ENCODE data around the gene PALLD.

The PALLD gene

DNA sequence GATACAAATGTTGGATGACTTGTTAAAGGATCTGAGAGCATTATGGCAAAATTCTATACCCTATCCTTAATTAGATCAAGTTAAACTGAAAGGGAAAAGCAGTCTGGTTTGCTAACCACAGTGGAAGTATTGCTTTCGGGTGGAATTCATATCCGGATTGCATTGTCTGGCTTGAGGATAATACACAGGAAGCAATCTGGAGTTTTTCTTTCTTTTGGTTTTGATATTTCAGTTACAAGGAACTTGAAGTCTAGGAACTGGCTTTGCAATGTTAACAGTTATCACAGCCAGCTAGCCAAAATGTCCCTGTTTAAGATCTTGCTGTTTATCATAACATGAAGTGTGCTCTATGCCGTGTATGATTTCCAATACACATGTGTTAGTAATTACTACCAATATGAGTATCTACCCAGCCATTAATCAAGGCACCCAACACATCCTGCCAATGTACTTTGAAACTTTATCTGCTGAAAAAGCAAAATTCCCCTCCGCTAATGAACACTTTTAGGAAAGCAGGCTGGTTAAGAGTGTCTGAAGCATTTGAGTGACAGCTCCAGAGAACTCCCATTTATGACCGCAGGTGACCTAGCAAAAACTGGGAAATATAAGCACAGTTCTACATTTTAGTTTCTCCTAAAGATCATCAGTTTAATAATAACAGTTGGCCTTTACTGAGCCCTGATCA, 146.4 kb downstream of the PALLD start:
- FAIRE-seq = no peak

DNA sequence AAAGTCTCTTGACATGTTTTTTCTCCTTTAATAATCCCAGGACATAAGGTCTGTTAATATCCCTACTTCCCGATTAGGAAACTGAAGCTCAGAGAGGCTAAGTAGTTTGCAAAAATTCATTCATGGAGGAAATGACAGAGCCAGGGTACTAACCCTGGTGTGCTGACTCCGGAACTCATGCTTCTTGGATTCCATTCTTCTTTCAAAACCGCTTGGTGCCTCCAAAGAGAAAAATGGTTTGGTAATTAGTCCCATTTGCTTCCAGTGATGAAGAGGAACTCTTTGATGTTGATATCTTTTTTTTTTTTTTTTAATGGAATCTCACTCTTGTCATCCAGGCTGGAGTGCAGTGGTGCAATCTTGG, 146.9 kb downstream of the PALLD start:
- FAIRE-seq = no peak
- DNase-seq (ENCODE audit: low spot score) = no peak

More for the DNA sequence above, 146.4 kb downstream of the PALLD start:
- no peak for DNase-seq (ENCODE audit: low spot score)

DNA sequence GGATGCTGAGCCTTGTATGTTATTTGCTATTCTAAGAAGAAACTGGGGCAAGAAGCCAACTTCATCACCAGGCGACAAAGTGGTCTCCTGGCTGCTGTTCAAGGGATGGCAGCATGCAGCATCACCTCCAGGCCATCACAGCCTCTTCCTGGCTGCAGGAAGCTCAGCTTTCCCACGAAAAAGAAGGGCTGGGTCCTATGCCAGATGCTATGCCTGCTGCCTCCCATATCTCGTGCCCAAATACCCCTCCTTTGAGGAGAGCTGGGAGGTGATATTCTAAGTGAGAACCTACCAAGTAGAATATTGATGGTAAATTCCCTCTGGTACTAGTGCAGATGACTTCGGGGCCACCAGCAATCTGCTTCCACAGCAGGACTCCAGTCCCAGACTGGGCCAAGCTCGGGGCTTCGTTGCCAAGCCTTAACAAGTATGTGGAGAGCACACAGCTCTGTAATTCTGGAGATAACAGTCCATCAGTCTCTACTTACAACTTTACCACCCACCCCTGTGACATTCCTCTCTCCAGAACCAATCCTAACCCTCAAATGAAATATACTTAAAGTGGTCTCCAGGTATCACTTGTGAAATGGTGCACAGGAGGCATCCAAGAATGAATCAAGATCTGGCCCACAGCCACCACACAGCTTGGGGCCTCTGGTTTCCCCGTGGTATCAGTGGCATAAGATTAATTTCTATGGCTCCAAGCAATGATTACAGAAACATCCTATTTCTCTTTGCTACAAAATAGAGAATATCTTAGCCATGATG, 149.3 kb downstream of the PALLD start:
- DNase-seq (ENCODE audit: low spot score) = no peak
- FAIRE-seq = no peak

DNA sequence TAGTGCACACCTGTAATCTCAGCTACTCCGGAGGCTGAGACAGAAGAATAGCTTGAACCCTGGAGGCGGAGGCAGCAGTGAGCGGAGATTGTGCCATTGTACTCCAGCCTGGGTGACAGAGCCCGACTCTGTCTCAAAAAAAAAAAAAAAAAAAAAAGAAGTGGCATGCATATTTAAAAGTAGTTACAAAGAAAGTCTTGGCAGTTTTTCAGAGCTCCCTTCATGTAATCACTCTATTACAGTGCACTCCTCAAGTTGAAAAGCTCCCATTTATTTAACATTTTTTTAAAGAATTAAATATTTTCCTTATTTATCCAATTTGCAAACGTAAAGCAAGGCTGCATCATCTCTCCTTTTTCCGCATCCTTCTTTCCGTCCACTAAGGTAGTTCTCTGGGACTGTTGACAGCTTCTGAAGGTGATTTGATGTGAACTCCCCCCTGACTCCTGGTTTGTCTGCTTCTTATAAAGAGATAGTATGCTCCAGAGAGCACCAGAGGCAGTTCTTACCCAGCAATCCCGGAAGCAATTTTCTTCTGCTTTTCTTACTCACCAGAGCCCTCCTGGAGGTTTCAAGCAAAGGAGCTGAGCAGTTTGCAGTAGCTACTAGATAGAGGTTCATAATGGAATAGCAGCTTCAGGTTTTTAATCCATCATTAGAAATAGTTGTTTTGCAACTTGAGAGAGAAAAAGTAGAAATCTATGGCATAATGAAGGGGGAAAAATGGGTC, 151.0 kb downstream of the PALLD start:
- DNase-seq (ENCODE audit: low spot score) = no peak
- FAIRE-seq = no peak

DNA sequence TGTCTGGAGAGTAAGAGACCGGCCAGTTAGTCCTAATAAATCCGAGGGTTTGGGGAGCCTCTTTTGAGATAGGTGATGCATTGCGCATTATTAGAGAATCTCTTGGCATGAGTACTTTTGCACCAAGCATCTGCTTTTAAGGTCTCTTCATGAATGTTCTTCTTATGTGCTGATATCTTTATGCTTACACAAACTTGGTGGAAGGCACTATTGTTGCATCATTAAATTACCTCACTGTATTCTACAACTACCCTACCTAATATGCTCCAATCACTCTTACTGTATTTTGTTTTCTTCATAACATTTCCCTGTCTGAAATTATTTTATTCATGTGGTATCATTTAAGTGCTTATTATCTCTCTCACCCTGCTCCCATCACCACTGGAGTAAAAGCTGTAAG, 151.6 kb downstream of the PALLD start:
- FAIRE-seq (no peak), DNase-seq (ENCODE audit: low spot score) (no peak)

DNA sequence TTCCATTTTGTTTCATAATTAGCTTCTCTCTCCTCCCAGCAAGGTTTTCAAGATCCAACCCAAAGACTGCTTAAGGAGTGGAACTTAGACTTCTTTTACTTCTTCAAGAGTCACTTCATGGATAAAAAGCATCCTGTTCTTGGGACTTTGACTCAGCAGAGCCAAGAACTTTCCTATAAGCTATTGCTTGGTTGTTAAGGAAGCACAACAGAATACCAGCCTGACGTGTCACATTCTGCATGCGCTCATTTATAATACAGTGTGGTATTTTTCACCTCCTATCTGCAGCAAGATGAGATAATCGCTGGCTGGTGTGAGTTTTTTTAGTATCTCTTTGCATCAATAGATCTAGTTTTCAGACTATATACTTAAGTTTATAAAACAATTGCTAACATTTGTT, 152.1 kb downstream of the PALLD start:
- DNase-seq (ENCODE audit: low spot score) (no peak), FAIRE-seq (no peak)

DNA sequence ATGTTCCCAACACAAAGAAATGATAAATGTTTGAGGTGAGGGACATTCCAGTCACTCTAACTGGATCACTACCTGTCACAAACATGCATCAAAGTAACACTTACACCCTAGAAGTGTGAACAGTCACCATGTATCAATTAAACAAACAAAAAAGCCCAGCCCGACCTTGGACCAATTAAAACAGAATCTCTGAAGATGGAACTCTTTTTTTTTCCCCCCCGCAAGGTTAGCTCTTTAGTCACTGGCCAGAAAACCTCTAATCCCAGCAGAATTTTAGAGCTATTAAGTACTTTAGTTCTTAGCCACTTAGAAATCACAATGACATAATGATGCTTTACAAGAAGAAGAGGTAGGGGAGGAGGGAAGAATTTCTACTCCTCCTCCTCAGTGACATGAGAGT, 154.5 kb downstream of the PALLD start:
- FAIRE-seq (no peak), DNase-seq (ENCODE audit: low spot score) (no peak)

DNA sequence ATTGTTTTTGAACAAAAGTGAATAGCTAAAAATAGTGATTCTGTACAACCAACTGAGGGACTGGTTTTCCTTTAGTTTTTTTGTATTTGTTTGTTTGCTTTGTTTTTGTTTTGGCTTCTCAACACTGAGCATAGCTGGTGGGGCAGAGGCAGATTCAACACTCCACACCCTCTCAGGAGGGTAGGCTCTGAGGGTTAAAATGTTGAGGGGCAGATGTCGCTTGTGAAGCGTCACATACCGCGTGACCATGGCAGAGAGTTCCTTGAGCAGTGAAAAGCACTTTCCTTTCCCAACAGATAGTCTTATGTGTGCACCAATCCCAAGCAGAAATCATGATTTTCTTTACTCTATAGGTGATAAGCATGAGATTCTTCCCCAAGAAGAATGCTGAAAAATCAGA, 155.0 kb downstream of the PALLD start:
- FAIRE-seq (no peak), DNase-seq (ENCODE audit: low spot score) (no peak)

DNA sequence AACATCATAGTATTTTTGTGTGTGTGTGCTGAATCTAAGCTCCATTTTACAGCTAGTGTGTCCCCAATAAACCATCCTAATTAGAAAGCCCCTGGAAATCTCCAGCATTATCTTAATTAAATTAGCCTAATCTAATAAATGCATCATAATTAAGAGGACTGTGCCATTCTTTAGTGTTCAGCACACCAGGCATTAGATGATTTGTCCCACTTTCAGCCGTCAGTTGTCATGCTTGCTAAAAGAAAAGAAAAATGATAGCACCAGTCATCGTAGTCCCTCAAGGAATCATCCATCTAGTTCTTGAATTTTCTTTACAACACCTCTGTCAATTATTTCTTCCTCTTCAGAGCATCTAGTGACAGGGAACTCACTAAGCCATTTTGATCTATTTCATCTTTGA, 155.9 kb downstream of the PALLD start:
- DNase-seq (ENCODE audit: low spot score) = no peak
- no peak for FAIRE-seq

DNA sequence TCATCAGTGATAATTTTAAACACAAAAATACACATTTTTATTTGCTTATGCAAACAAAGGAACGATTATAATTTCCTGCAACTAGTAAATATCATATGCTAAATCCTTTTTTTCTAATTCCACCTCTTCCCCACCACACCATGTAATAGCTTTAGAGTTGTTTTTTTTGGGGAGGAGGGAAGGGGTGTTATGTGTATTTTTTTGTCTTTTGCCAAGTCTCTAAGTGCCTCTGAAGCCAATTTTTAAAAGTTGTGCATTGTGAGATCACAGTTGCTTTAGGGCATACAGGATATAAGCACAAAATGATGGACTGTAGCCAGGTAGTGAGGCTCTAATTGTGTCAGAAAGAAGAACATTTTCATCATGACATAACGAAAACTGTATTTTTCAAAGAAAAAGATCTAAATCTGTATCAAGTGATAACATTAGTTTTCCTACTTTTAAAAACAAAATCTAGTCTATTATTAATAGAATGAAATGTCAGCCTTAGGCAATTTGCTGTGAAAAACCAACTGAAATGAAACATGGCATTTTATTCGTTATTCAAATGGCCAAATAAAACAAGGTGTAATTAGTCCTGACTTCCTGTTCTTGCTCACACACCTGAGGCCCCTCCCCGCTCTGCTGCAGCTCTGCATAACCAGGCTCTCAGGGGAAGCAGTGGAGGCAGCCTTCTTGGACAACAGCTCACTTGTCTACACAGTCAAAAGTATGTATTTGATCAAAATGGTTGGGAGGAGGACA, 157.4 kb downstream of the PALLD start:
- DNase-seq (ENCODE audit: low spot score) (no peak), FAIRE-seq (no peak)

DNA sequence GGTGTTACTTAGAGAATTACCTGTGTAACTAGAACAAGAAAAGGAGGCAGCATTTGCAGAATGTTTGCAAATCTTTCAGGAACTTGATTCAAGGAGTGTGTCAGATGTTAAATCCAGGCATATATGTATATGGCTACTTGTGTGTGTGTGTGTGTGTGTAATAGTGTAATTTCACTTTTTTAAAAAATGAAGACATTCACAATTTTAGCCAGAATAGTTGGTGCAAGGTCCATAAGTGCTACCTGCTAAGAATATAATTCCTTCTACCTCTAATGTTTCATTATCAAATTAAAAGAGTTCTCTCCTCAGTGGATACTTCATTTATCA, 158.0 kb downstream of the PALLD start:
- DNase-seq (ENCODE audit: low spot score) = no peak
- FAIRE-seq = no peak

DNA sequence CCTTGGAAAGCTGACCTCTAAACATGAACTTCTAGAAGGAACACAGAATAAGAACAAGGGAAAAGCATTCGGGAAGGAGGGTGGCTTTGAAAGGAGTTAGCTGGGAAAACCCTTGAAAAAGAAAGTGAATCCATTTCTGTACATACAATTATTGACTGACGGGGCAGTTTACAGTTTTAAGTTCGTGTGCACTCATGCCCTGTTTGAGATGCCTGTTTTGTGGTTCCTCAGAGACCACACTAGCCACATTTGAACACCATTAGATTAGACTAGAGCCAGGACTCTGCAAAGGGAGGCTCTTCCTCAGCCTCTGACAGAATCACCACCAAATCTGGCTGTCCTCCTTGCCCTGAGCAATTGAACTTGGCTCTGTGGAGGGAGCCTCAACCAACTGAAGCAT, 158.3 kb downstream of the PALLD start:
- no peak for DNase-seq (ENCODE audit: low spot score)
- no peak for FAIRE-seq

DNA sequence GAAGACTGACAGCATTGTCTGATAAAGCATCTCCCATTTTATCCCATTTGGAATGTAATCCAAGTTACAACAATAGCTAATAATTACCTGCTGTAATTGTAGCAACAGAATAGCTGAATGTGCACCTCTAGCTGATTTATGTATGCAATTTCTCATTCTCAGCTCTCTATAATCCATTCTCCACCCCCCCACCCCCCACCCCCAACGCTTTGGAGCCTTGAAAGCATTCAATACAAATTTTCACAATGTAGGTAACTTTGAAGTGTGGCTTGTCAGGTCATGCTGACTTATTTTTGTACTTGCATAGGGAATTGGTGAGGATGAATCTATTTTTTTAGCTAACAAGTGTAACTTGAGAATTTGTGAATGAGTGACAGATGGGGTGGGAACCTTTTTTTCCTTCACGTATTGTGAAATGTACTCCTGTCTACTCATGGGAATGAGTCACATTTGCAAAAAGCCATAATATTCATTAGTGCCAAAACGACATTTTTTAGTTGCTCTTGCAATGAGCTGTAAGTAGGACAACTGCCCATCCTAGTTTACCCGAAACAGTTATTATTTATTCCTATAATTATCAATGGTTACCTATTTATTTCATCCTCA, 159.3 kb downstream of the PALLD start:
- FAIRE-seq = no peak
- no peak for DNase-seq (ENCODE audit: low spot score)

DNA sequence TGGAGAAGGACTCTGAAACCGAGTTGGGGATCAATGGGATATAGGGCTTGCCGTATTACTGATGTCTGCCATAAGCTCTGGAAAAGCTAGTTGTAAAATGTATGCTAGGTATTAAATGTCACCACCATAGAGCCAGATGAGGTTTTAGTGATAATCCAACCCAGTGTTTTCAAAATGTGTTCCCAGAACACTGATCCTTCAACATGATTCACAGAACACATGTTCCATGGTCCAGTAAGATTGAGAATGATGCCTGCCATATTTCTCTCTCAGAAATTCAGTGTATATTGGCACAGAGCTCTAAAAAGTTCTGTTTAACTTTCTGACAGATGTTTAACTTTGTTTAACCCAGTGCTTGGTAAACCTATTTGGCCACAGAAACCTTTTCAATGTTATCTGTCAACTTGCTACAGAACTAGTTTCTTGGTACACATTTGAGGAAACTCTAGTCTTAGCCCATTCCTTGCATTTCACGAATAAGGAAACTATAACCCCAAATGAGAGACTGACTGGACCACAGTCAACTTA, 160.2 kb downstream of the PALLD start:
- DNase-seq (ENCODE audit: low spot score) (no peak), FAIRE-seq (no peak)

DNA sequence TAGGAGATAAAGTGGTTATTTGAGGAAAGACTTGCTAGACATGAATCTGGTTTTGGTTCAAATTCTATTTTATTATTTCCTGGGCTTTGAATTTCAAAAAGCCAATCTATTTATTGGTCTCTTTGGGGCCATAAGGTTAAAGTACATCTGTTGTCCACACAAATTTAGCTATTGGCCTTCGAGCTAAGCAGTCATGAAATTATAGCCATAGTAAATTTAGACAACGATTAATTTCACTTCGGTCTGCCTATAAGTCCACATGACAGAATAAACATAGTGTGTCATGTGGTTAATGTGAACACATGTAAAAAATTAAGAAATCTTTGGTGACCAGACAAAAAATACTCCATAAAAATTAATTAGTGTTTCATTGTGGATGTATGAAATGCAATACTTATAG, 161.9 kb downstream of the PALLD start:
- FAIRE-seq (no peak), DNase-seq (ENCODE audit: low spot score) (no peak)

DNA sequence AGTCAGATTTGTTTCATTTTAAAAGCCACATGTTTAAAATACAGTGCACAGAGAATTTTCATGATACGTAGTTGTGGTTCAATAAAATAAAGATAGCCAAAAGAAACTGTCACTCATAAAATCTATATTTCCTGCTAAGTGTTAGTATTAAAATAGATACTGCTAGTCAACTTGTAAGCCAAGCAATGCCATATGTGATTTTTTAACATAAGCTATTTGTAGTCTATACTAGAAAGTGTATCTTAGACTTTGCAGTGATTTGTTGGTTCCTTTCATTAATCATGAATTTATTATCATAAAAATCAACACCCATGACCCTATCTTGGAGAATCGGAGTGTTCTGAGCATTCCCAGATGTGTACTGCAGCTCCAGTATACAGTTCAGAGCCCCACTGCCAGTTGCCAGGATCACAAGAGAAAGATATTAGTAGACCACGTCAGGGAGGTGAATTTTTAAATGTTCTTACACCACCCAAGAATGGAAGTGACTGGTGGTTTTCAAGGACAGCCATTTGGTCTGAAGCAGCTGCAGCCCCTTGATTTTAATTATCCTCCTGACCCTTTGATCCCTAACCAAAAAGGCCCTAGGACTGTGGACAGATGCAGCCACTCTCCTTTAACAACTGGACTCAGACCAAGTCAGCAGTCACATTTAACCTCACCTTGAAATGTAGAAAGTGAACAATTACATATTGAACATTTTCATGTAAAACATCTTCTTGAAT, 163.1 kb downstream of the PALLD start:
- DNase-seq (ENCODE audit: low spot score) = no peak
- no peak for FAIRE-seq

DNA sequence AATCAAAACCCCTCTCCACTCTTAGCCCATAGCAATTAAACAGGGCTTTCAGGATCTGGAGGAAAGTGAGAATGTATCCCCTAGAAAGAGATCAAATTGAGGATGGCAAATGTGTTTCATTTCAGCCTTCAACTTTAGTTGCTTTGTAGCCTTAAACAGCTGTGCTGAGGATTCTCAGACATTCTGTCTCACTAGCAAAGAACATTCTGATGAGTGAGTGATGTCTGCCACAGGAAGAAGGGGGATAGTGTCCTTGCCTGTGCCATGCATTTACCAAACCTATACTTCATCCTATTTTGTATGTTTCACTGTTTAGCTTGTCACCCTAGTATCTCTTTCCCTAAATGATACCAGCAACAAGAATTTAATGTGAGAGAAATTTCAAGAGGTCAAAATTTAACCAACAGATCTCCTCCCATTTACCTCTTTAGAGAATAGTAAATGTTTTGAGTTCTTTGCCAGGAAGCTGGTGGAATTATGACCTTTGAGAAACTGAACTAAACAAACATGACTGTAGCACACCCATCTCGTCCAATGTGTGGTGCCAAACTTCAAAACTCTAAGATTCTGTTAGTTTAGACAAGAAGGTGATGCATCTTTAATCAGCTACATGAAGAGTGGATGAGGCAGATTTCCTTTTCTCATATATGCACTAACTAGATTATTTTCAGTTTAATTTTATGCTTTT, 165.6 kb downstream of the PALLD start:
- DNase-seq (ENCODE audit: low spot score) = no peak
- no peak for FAIRE-seq

DNA sequence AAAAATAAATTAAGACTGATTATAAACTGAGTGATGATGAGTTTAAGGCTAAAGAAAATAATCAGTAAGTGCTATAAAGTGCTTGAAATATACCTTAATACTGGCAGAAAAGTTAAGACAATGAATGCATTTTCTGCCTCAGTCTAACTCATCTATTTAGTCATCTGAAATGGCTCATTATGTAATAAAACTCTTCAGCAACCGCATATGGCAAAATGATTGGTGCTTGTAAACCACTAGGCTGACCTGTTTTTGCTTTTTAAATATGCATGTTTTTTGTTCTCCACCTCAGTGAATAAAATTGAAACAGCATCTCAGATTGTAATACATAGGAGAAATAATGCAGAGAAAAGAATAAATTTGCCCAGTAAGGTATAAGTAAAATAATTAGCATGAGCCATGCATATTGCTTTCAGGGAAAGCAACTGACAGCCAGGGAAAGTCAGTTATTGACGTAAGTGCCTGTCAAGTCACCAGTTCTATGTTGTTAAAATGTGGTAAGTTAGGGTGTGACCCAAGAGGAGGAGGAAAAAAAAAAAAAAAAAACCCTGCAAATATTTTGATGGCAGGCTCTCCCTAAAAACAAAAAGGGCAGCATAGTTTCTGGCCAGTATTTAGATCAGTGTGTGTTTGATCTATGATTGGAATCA, 167.5 kb downstream of the PALLD start:
- FAIRE-seq (no peak), DNase-seq (ENCODE audit: low spot score) (no peak)

DNA sequence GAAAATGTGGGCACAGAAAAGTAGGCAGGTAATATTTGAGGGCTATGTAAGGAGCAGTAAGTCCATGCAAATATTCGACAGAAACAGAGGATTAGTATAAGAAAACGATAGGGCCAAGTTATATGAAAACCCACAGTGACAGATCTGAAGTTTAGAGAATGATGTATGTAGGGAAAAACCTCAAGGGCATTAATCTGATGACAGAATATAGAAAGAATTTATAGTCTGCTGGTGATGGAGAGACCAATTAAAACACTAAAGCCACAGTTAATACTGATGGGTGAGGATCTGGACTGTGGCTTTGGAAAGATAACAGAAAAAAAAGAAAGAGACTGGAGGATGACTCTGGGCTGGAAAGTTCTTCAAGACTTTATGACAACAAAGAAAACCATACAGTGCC, 169.7 kb downstream of the PALLD start:
- DNase-seq (ENCODE audit: low spot score) (peak; percentile 14), FAIRE-seq (no peak)

DNA sequence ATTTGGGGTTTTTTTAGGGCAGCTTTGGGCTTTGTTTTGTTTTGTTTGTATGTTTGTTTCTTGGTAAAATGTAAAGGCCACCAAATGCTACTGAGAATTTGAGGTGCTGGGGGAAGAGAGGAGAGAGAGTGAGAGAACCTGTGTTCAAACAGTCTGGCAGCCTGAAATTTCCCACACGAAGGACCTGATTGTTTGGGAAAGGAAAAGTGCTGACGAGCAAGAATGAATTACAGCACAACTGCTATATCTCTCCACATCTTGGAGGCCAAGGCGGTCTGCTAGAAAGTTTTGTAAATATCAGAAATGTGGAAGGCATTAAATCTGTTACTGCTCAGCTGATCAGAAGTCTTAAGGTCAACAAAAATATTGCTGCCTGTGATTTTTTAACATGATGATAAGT, 170.5 kb downstream of the PALLD start:
- DNase-seq (ENCODE audit: low spot score) = no peak
- FAIRE-seq = no peak

All from urothelium cell line (cell line).